Osteocyte (in vitro differentiated cells): ENCODE data around the gene RCBTB2. TPM values are rescaled to one million over a fixed set of nuclear protein-coding genes. Genes with fewer than 3 reads are reported as not detected.

Source experiments
- DNase-seq: peaks from one replicate; pipeline ENCODE4 v3.0.0; 2021; ENCODE audit warnings: mixed read lengths; ENCODE audit not compliant: unreplicated experiment; ENCODE audit errors: extremely low spot score
- H3K27ac Mint-ChIP-seq: one replicate; pipeline ENCODE4 v1.8.0; 2021; ENCODE audit warnings: mild to moderate bottlenecking, mixed read lengths; ENCODE audit not compliant: unreplicated experiment
- H3K27me3 Mint-ChIP-seq: one replicate; pipeline ENCODE4 v1.8.0; 2021; ENCODE audit warnings: mixed read lengths; ENCODE audit not compliant: unreplicated experiment
- H3K36me3 Mint-ChIP-seq: one replicate; pipeline ENCODE4 v1.8.0; 2021; ENCODE audit warnings: mixed read lengths; ENCODE audit not compliant: unreplicated experiment
- H3K4me1 Mint-ChIP-seq: one replicate; pipeline ENCODE4 v1.8.0; 2021; ENCODE audit warnings: mixed read lengths; ENCODE audit not compliant: unreplicated experiment
- H3K4me3 Mint-ChIP-seq: one replicate; pipeline ENCODE4 v1.8.0; 2021; ENCODE audit warnings: mild to moderate bottlenecking, moderate library complexity, mixed read lengths; ENCODE audit not compliant: unreplicated experiment
- H3K9me3 Mint-ChIP-seq: one replicate; pipeline ENCODE4 v1.8.0; 2021; ENCODE audit warnings: mixed read lengths; ENCODE audit not compliant: unreplicated experiment
- total RNA-seq: library from RNA; stranded (reverse); gene quantifications from 2 replicates; pipeline ENCODE4 v1.2.1, GENCODE V29; 2021
- TF ChIP-seq, protein P1 (sequence below): fragments of 200-600 bp; sonication (generic); IDR thresholded peaks from 2 replicates; pipeline ENCODE4 v1.5.0; 2021; ENCODE audit warnings: antibody characterized with exemption, mild to moderate bottlenecking, moderate library complexity

Gene RCBTB2
- total RNA-seq, 1 donor from 2014 or later: 12.1 TPM

DNA sequence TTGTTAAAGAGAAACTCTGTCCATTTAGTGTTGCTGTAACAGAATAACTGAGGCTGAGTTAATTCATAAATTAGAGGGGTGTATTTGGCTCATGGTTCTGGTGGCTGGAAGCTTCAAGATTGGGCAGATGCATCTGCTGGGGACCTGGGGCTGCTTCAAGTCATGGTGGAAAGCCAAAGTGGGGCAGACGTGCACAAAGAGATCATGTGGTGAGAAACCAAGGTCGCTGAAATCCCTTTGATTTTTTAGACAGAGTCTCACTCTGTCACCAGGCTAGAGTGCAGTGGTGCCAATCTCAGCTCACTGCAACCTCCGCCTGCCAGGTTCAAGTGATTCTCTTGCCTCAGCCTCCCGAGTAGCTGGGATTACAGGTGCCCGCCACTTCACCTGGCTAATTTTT lies 46.0 kb downstream of the RCBTB2 start:
- no peak for DNase-seq
- H3K9me3 Mint-ChIP-seq: peaks cover 6% of the 10 kb centered on the region
- H3K36me3 Mint-ChIP-seq: peaks cover 35% of the 10 kb centered on the region
- H3K4me3 Mint-ChIP-seq: no peak overlapping the region
- TF ChIP-seq, protein P1, sequence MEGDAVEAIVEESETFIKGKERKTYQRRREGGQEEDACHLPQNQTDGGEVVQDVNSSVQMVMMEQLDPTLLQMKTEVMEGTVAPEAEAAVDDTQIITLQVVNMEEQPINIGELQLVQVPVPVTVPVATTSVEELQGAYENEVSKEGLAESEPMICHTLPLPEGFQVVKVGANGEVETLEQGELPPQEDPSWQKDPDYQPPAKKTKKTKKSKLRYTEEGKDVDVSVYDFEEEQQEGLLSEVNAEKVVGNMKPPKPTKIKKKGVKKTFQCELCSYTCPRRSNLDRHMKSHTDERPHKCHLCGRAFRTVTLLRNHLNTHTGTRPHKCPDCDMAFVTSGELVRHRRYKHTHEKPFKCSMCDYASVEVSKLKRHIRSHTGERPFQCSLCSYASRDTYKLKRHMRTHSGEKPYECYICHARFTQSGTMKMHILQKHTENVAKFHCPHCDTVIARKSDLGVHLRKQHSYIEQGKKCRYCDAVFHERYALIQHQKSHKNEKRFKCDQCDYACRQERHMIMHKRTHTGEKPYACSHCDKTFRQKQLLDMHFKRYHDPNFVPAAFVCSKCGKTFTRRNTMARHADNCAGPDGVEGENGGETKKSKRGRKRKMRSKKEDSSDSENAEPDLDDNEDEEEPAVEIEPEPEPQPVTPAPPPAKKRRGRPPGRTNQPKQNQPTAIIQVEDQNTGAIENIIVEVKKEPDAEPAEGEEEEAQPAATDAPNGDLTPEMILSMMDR: no peak
- no peak overlapping the region for H3K27ac Mint-ChIP-seq
- H3K4me1 Mint-ChIP-seq: no peaks in the 10 kb centered on the region
- no peaks in the 10 kb centered on the region for H3K27me3 Mint-ChIP-seq

- no peaks in the 10 kb centered on the region for H3K4me1 Mint-ChIP-seq
- H3K27me3 Mint-ChIP-seq: no peaks in the 10 kb centered on the region
Observed at GRCh38 chr13:48486362-48486761, 46.5 kb downstream of the RCBTB2 start.

GRCh38 chr13:48485432-48485831 lies 47.4 kb downstream of the RCBTB2 start:
- H3K27me3 Mint-ChIP-seq: no peaks in the 10 kb centered on the region
- H3K4me1 Mint-ChIP-seq: no peaks in the 10 kb centered on the region
- peaks cover 6% of the 10 kb centered on the region for H3K9me3 Mint-ChIP-seq
- DNase-seq: no peak
- H3K4me3 Mint-ChIP-seq: no peak overlapping the region
- peaks cover 38% of the 10 kb centered on the region for H3K36me3 Mint-ChIP-seq
- H3K27ac Mint-ChIP-seq: no peak overlapping the region
- TF ChIP-seq, protein P1: no peak

More at GRCh38 chr13:48486362-48486761, 46.5 kb downstream of the RCBTB2 start:
- Mint-ChIP-seq H3K27ac (no peak overlapping the region), H3K4me3 (no peak overlapping the region), H3K9me3 (peaks cover 6% of the 10 kb centered on the region), H3K36me3 (peaks cover 36% of the 10 kb centered on the region)
- DNase-seq: no peak
- TF ChIP-seq, protein P1: no peak

- Mint-ChIP-seq H3K4me3 (no peak overlapping the region), H3K27ac (no peak overlapping the region), H3K36me3 (peaks cover 36% of the 10 kb centered on the region), H3K9me3 (peaks cover 6% of the 10 kb centered on the region), H3K27me3 (no peaks in the 10 kb centered on the region), H3K4me1 (peaks cover 9% of the 10 kb centered on the region)
- DNase-seq: no peak
- TF ChIP-seq, protein P1: no peak
Observed at GRCh38 chr13:48483575-48483974, 49.3 kb downstream of the RCBTB2 start.

DNA sequence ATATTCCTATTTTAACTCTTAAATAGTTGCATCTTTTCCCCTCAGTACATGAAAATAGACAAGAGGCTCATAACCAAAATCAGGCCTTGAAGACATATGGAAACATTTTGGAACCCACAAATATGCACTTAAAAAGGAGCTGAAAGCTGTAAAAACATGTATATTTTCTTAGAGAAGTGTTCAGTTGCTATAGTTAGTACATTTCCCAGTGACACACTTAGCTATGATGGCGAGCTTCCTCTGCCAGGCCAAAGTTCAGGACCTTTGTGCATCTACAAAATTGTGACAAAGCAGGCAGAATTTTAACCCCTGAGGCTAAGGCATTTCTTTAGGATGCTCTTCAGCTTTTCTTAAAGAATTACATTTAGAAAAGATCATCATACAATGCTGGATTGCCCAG lies 54.5 kb downstream of the RCBTB2 start:
- Mint-ChIP-seq H3K9me3 (no peaks in the 10 kb centered on the region), H3K36me3 (peaks cover 37% of the 10 kb centered on the region), H3K4me1 (peaks cover 29% of the 10 kb centered on the region), H3K4me3 (no peak overlapping the region), H3K27ac (peak overlapping the region; percentile 70), H3K27me3 (no peaks in the 10 kb centered on the region)
- DNase-seq: no peak
- TF ChIP-seq, protein P1: no peak
